HG02610 (cell line): ENCODE results near the gene BSPH1.
"Not testable (repeated sequence)": the region's sequence is repeated elsewhere in the genome, so short reads cannot be mapped to it uniquely, and the experiment has no call there.

Source experiments
- ATAC-seq: cut with Tn5 transposase; IDR thresholded peaks from one replicate; pipeline ENCODE4 v1.9.1; 2021; ENCODE audit warnings: mild to moderate bottlenecking, moderate library complexity; ENCODE audit not compliant: unreplicated experiment

BSPH1 gene

GRCh38 chr19:47928581-47928980 lies 63.4 kb downstream of the BSPH1 start:
- ATAC-seq: not testable (repeated sequence)

GRCh38 chr19:47920107-47920506 lies 71.9 kb downstream of the BSPH1 start:
- not testable (repeated sequence) for ATAC-seq
